DOHH2 (cell line): ENCODE results near the gene IL1RAP.

ENCODE experiments used
- H3F3A ChIP-seq: fragments of 200-600 bp; sonication (generic), shearing (Covaris generic); 2 replicates; pipeline ENCODE4 v1.6.0; 2016; ENCODE audit warnings: antibody characterized with exemption, mild to moderate bottlenecking; ENCODE audit not compliant: control insufficient read depth, insufficient read depth
- H3K27ac ChIP-seq: fragments of 200-600 bp; sonication (generic); 2 replicates; pipeline ENCODE4 v1.5.1; 2014; ENCODE audit warnings: low read depth, mild to moderate bottlenecking, low read length, moderate library complexity
- H3K27me3 ChIP-seq: fragments of 200-600 bp; sonication (generic); 2 replicates; pipeline ENCODE4 v1.6.1; 2014; ENCODE audit warnings: mild to moderate bottlenecking, low read length, mixed read lengths; ENCODE audit not compliant: control insufficient read depth
- H3K36me3 ChIP-seq: fragments of 200-600 bp; sonication (generic); 2 replicates; pipeline ENCODE4 v1.6.1; 2014; ENCODE audit warnings: mild to moderate bottlenecking, low read length, moderate library complexity, mixed read lengths; ENCODE audit not compliant: control insufficient read depth
- H3K4me1 ChIP-seq: fragments of 200-600 bp; sonication (generic); 2 replicates; pipeline ENCODE4 v1.6.1; 2014; ENCODE audit warnings: mild to moderate bottlenecking, low read length, mixed read lengths; ENCODE audit not compliant: control insufficient read depth
- H3K4me2 ChIP-seq: fragments of 200-600 bp; sonication (generic); 2 replicates; pipeline ENCODE4 v1.6.0; 2014; ENCODE audit warnings: mild to moderate bottlenecking, low read length, moderate library complexity
- H3K4me3 ChIP-seq: fragments of 200-600 bp; sonication (generic); 2 replicates; pipeline ENCODE4 v1.5.1; 2014; ENCODE audit warnings: mild to moderate bottlenecking, low read length, mixed read lengths
- H3K79me2 ChIP-seq: fragments of 200-600 bp; sonication (generic); 2 replicates; pipeline ENCODE4 v1.6.1; 2014; ENCODE audit warnings: mild to moderate bottlenecking, low read length, mixed read lengths; ENCODE audit not compliant: control insufficient read depth
- H3K9me2 ChIP-seq: fragments of 200-600 bp; sonication (generic); replicated peaks from 2 replicates; pipeline ENCODE4 v1.6.1; 2014; ENCODE audit warnings: mild to moderate bottlenecking, low read length, mixed read lengths; ENCODE audit not compliant: control insufficient read depth
- H3K9me3 ChIP-seq: fragments of 200-600 bp; sonication (generic); 2 replicates; pipeline ENCODE4 v1.6.1; 2014; ENCODE audit warnings: antibody characterized with exemption, low read length, mixed read lengths; ENCODE audit not compliant: control insufficient read depth, insufficient read depth
- H4K20me1 ChIP-seq: fragments of 200-600 bp; sonication (generic); 2 replicates; pipeline ENCODE4 v1.6.0; 2014; ENCODE audit warnings: low read depth, mild to moderate bottlenecking, antibody characterized with exemption, low read length, moderate library complexity; ENCODE audit not compliant: control insufficient read depth, insufficient read depth
- EZH2phosphoT487 ChIP-seq: fragments of 200-600 bp; sonication (generic); IDR thresholded peaks from 2 replicates; pipeline ENCODE4 v1.6.1; 2017; ENCODE audit warnings: borderline replicate concordance, mild to moderate bottlenecking, antibody characterized with exemption, low read length, moderate library complexity, mixed read lengths
- TF ChIP-seq, protein P1 (sequence below): fragments of 200-600 bp; sonication (generic); IDR thresholded peaks from one replicate; pipeline ENCODE4 v1.5.1; 2014; ENCODE audit warnings: antibody characterized with exemption, mild to moderate bottlenecking, low read depth, low read length; ENCODE audit not compliant: poor library complexity, severe bottlenecking

The IL1RAP gene

DNA sequence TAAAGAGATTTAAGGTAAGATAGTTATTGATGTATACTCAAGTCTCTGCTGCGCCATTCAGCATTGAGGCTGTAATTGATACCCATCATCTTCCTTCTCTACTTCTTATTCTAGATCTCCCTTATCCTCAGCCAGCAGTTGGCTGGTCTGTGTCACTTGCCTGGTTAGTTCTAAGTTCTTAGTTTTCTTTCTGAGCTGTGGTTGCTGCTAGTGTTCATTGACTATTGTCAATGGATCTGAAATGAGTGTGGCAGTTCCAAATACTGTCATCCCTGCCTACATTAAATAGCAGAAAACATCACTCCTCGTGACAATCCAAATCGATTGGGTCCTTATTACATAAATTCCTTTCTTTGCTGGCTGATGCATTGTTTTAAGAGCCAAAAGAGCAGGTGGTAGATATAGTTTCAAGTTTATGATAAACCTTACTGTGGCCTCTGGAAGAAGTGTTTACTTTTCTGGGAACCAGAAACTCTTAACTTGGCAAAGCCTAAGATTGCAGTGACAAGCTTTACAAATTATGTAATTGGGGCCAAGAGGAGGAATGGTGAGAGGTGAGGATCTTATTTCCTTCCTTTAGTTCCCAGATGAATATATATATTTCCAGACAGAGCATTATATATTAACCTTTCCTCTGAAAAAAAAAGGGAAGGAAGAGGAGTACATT, 180.6 kb downstream of the IL1RAP start:
- no peak overlapping the region for H3K4me2 ChIP-seq
- no peaks in the 10 kb centered on the region for H3K9me3 ChIP-seq
- H3K4me1 ChIP-seq = no peaks in the 10 kb centered on the region
- no peaks in the 10 kb centered on the region for H3K9me2 ChIP-seq
- H3K79me2 ChIP-seq = no peaks in the 10 kb centered on the region
- no peak overlapping the region for H3K27ac ChIP-seq
- TF ChIP-seq EZH2phosphoT487 = no peak
- TF ChIP-seq, protein P1, sequence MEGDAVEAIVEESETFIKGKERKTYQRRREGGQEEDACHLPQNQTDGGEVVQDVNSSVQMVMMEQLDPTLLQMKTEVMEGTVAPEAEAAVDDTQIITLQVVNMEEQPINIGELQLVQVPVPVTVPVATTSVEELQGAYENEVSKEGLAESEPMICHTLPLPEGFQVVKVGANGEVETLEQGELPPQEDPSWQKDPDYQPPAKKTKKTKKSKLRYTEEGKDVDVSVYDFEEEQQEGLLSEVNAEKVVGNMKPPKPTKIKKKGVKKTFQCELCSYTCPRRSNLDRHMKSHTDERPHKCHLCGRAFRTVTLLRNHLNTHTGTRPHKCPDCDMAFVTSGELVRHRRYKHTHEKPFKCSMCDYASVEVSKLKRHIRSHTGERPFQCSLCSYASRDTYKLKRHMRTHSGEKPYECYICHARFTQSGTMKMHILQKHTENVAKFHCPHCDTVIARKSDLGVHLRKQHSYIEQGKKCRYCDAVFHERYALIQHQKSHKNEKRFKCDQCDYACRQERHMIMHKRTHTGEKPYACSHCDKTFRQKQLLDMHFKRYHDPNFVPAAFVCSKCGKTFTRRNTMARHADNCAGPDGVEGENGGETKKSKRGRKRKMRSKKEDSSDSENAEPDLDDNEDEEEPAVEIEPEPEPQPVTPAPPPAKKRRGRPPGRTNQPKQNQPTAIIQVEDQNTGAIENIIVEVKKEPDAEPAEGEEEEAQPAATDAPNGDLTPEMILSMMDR = no peak
- no peak overlapping the region for H3K4me3 ChIP-seq
- no peaks in the 10 kb centered on the region for H4K20me1 ChIP-seq
- no peaks in the 10 kb centered on the region for H3K36me3 ChIP-seq
- H3F3A ChIP-seq = no peaks in the 10 kb centered on the region
- H3K27me3 ChIP-seq = peaks cover 2% of the 10 kb centered on the region; the same call in 1 of the 2 replicates

DNA sequence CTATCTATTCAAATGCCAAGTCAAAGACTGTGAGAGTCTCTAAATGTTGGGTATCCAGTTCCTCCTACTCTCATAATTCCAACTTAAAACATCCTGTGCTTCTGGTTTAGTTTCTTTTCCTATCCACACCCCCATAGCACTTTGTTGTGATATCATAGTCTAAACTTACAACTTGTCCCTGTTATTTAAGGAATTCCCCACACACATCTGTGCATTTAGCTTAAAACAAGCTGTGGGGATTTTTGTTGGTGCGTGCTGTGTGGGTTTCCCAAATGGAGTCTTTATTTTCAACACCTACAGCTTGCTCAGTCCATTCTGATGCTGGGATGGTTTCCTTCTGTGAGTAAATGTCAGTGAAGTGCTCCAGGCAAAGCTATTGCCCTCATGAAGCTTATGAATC, 181.3 kb downstream of the IL1RAP start:
- Histone ChIP-seq H3K9me2 (no peaks in the 10 kb centered on the region), H3K27me3 (peaks cover 2% of the 10 kb centered on the region; the same call in 1 of the 2 replicates), H3K27ac (no peak overlapping the region), H3K9me3 (no peaks in the 10 kb centered on the region), H3K4me1 (no peaks in the 10 kb centered on the region), H3K4me3 (no peak overlapping the region), H3F3A (no peaks in the 10 kb centered on the region), H4K20me1 (no peaks in the 10 kb centered on the region), H3K79me2 (no peaks in the 10 kb centered on the region), H3K36me3 (no peaks in the 10 kb centered on the region), H3K4me2 (no peak overlapping the region)
- no peak for TF ChIP-seq EZH2phosphoT487
- TF ChIP-seq, protein P1 = no peak

DNA sequence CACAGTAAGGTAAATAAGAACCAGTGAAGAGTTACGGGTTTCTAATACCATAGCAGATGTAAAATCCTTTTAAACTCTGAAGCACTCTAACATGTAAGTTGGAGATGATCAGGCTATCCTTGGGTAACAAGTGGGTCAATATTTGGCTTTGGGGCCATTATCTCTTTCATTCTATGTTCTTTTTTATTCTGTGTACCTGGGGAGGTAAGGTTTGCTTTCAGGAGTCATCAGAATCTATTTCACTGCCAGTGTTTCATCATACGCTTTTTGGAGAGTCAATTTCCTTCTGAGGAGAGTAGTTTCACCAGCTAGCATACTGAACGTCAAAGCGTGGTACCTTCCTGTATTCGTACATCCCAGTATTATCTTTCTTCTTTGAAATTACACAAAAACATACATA, 182.1 kb downstream of the IL1RAP start:
- H3K27me3 ChIP-seq = peaks cover 2% of the 10 kb centered on the region; the same call in 1 of the 2 replicates
- no peaks in the 10 kb centered on the region for H3K9me3 ChIP-seq
- H3K9me2 ChIP-seq = no peaks in the 10 kb centered on the region
- H3K27ac ChIP-seq = no peak overlapping the region
- H3K36me3 ChIP-seq = no peaks in the 10 kb centered on the region
- no peak overlapping the region for H3K4me3 ChIP-seq
- TF ChIP-seq, protein P1 = no peak
- TF ChIP-seq EZH2phosphoT487 = no peak
- no peak overlapping the region for H3K4me2 ChIP-seq
- H3K4me1 ChIP-seq = no peaks in the 10 kb centered on the region
- no peaks in the 10 kb centered on the region for H3K79me2 ChIP-seq
- no peaks in the 10 kb centered on the region for H3F3A ChIP-seq
- H4K20me1 ChIP-seq = no peaks in the 10 kb centered on the region
